Right lobe of liver (tissue), 6 donors: ENCODE data around the gene KCNQ1. TPM values are rescaled to one million over a fixed set of nuclear protein-coding genes. Genes with fewer than 3 reads are reported as not detected.

Experiments used
- ATAC-seq, 4 donors: fragments of 200-7000 bp; cut with Tn5 transposase; one replicate each; pipeline ENCODE4 v1.9.1; 2020; ENCODE audit warnings: mild to moderate bottlenecking in 4 of 4, moderate library complexity in 4 of 4
- DNase-seq, 3 donors: peaks; one replicate each; pipeline ENCODE4 v3.0.0-alpha.2; 2020
- H3K27ac ChIP-seq, 3 donors: fragments of 200-600 bp; one replicate each; pipeline ENCODE4 v1.8.0; 2022
- H3K27me3 ChIP-seq, 2 donors: fragments of 200-600 bp; one replicate each; pipeline ENCODE4 v1.8.0; 2022
- H3K36me3 ChIP-seq, 4 donors: fragments of 200-600 bp; sonication (generic) in 1 of 4; one replicate each; pipeline versions ENCODE4 v1.5.1 to v1.8.0; 2017 to 2022; ENCODE audit warnings: control low read depth in 1 of 4
- H3K4me1 ChIP-seq, 4 donors: fragments of 200-600 bp; sonication (generic) in 1 of 4; one replicate each; pipeline versions ENCODE4 v1.5.1 to v1.8.0; 2017 to 2022; ENCODE audit warnings: control low read depth in 1 of 4
- H3K4me3 ChIP-seq, 3 donors: fragments of 200-600 bp; one replicate each; pipeline ENCODE4 v1.8.0; 2022
- H3K9me3 ChIP-seq, 4 donors: fragments of 200-600 bp; sonication (generic) in 1 of 4; one replicate each; pipeline versions ENCODE4 v1.5.1 to v1.8.0; 2017 to 2022; ENCODE audit warnings: control low read depth in 1 of 4
- POLR2A ChIP-seq: fragments of 450-650 bp; IDR thresholded peaks from one replicate; pipeline ENCODE4 v1.6.1; 2017; ENCODE audit warnings: antibody characterized with exemption, mild to moderate bottlenecking
- WGBS: methylation state at CpG from one replicate; pipeline ENCODE4 v1.1.6; 2018; ENCODE audit warnings: low coverage, low lambda C conversion rate; ENCODE audit not compliant: insufficient coverage; ENCODE audit errors: missing lambda C conversion rate; 5-methylcytosine and 5-hydroxymethylcytosine counted together
- intact Hi-C, 2 donors: fragments of 100-400 bp; cut with DNase I; formaldehyde crosslinking; loops; one replicate each; pipeline versions ENCODE4 v1.11.2 to v1.14.1; 2022
- total RNA-seq, 6 experiments: library from RNA; depleted of rRNA in 2 of 6; stranded (reverse); fragments of >200 nt in 2 of 6; fragmentation: NEBNext Ultra II Directional in 3 of 6; extraction: Animal tissue kit (Norgen Biotek cat#: 25700) in 3 of 6; gene quantifications; one replicate each; pipeline versions ENCODE4 v1.1.0 to v1.2.4, GENCODE V29; 2016 to 2023
- TF ChIP-seq, protein P1 (sequence below), 4 donors: fragments of 200-600 bp in 3 of 4; fragments of 450-650 bp in 1 of 4; IDR thresholded peaks; one replicate each; pipeline versions ENCODE4 v1.5.1 to v1.8.0; 2016 to 2022; ENCODE audit warnings: antibody characterized with exemption in 4 of 4, mild to moderate bottlenecking in 2 of 4
- donor health status: DM: no; HTN: yes; CAD: no.
- donor health status: DM: no; HTN: no; CAD: no.
- donor health status: DM: no; HTN: no; CAD: no.
- donor health status: DM: no; HTN: yes; CAD: no.
- donor health status: DM: no; HTN: yes; CAD: no.

KCNQ1 gene
- total RNA-seq, 6 experiments from 2014 or later = 0.61 to 2.4 (median 1.8) TPM

DNA sequence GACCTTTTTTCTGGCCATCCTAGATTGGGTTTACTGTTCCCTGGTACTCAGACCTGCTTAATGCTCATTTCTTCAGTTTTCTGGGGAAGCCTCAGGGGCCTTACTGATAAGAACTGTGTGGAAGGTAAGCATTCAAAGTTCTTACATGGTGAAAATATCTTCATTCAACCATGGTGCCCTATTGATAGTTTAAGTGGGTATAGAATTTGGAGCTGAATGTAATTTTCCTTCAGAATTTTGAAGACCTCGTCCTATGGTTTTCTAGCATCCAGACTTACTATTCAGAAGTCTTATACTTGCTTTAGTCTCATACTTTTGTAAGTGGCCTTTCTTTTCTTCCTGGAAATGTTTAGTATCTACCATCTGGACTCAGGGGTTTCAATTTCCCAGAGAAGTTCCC lies 365.0 kb downstream of the KCNQ1 start:
- Histone ChIP-seq H3K9me3 (no peaks in the 10 kb centered on the region), H3K27ac (no peak overlapping the region), H3K4me1 (no peaks in the 10 kb centered on the region), H3K36me3 (no peaks in the 10 kb centered on the region), H3K4me3 (no peak overlapping the region), H3K27me3 (no peaks in the 10 kb centered on the region)
- TF ChIP-seq, protein P1, sequence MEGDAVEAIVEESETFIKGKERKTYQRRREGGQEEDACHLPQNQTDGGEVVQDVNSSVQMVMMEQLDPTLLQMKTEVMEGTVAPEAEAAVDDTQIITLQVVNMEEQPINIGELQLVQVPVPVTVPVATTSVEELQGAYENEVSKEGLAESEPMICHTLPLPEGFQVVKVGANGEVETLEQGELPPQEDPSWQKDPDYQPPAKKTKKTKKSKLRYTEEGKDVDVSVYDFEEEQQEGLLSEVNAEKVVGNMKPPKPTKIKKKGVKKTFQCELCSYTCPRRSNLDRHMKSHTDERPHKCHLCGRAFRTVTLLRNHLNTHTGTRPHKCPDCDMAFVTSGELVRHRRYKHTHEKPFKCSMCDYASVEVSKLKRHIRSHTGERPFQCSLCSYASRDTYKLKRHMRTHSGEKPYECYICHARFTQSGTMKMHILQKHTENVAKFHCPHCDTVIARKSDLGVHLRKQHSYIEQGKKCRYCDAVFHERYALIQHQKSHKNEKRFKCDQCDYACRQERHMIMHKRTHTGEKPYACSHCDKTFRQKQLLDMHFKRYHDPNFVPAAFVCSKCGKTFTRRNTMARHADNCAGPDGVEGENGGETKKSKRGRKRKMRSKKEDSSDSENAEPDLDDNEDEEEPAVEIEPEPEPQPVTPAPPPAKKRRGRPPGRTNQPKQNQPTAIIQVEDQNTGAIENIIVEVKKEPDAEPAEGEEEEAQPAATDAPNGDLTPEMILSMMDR (IDR thresholded peaks at IDR 0.05) = no peak
- TF ChIP-seq POLR2A = no peak
- 50% methylated on average over 1 of the region's 1 CpG for WGBS
- intact Hi-C loops = no loop called here
- DNase-seq (no peak), ATAC-seq (no peak)

DNA sequence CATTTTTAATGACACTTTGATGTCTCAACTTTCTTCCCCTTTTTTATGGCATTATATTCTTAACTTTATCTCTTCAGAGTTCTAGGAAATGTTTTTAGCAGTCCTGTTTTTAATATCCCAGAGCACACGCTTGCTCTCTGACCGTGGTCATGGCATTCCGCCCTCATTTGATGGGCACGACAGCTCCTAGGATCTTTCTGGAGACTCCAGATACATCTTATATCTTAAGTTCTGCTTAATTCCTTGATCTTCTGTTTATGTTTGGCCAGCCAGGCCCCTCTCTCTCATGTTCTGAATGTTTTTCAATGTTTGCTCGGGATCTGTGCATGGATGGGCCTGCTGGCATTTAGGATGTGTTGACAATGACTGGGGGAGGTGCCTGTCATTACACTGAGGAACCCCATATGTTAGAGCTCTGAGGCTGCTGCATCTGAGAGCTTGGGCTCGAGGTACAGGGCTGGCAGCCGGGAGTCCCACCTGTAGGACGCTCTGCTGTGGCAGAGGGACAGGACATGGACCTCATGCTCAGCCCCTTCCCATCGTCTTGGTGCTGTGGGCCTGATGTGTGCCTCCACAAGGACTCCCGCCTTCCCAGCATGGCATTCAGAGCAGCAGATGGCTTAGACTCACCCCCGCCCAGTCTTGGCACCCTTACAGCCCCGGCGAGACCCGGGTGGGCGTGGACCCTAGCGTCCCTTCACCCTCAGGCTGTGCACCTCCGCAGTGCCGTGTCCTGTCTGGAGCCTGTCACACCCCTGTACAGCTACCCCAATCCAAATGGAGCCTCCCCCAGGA lies 365.8 kb downstream of the KCNQ1 start:
- H3K4me1 ChIP-seq = no peaks in the 10 kb centered on the region
- TF ChIP-seq, protein P1 (IDR thresholded peaks at IDR 0.05) = no peak
- no peak for TF ChIP-seq POLR2A
- no peaks in the 10 kb centered on the region for H3K36me3 ChIP-seq
- H3K9me3 ChIP-seq = no peaks in the 10 kb centered on the region
- H3K27ac ChIP-seq = no peak overlapping the region
- intact Hi-C loops = no loop called here
- no peaks in the 10 kb centered on the region for H3K27me3 ChIP-seq
- DNase-seq (peak in 2 of 3 donors; percentile 8 to 22), ATAC-seq (no peak)
- H3K4me3 ChIP-seq = no peak overlapping the region
- 60% methylated on average over 16 of the region's 18 CpGs for WGBS

DNA sequence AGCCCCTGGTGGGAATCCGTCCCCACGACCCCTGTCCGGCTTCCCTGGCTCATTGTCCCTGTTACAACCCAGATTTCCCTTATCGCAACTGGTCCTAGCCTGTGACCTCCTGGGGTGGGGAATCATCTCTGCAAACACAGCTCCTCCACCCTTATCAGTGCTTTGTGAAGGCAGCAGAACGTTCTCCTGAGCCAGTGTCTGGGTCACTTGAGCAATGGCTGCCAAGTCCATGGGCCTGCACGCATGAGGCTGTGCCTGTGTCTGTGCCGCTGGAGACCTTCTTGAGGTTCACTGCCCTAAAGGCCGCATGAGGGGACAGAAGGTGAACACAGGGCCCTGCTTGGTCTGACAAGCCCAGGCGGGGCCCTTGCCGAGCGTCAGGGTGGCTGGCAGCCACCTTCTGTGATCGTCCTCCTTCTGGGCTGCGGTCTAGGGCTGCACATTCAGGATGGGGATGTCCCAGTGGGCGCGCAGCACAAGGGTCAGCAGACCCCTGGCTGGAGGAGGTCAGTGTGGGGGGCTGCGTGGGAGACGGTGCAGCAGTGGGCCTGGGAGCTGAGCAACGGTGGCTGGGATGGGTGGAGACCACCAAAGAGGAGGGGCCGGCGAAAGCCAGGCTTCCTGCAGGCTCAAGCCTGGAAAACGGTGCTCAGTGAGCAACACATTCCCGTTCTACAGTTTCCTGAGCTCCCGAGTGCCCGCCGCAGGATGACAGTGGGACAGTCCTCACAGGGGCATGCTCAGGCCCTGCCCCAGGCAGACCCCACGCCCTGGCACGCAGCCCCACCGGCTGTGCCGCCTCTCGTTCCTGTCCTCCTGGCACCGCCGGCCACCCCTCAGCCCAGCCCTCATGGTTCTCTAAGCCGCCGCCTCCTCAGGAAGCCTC lies 366.6 kb downstream of the KCNQ1 start:
- intact Hi-C loops = no loop called here
- ATAC-seq (no peak), DNase-seq (peak in 1 of 3 donors; percentile 49)
- Histone ChIP-seq H3K9me3 (no peaks in the 10 kb centered on the region), H3K27me3 (no peaks in the 10 kb centered on the region), H3K36me3 (no peaks in the 10 kb centered on the region), H3K4me3 (no peak overlapping the region), H3K27ac (no peak overlapping the region), H3K4me1 (no peaks in the 10 kb centered on the region)
- 72% methylated on average over 13 of the region's 34 CpGs for WGBS
- TF ChIP-seq POLR2A = no peak
- TF ChIP-seq, protein P1 (IDR thresholded peaks at IDR 0.05) = no peak

DNA sequence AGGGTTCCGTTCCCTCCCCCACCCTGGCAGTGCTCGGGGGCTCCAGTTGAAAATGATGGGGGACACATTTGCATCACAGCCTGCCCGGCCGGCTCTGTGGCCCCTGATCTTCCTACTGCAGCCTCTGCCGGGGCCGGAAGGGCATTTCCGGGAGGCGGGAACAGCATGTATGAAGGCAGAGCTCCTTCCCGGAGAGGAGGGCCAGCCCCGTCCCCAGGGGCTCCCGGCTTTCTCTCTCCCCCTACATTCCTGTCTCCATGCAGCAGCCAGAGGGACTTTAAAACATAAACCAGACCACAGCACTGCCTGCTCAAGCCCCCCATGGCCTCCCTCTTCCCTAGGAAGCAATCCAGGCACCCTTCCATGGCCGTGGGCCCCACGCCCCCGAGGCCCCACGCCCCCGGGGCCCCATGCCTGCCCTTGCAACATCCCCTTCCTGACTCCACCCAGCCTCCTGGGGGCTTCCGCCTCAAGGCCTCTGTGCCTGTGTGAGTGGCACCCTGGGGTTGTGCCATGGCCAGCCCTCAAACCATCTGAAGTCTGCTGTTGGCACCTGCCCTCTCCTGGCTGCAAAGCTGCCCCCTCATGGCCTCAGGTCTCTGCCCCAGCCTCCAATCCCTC lies 367.7 kb downstream of the KCNQ1 start:
- intact Hi-C loops = no loop called here
- ATAC-seq (peak in 3 of 4 donors; percentile 18 to 21 (median 21)), DNase-seq (peak in 1 of 3 donors; percentile 50)
- H3K4me1 ChIP-seq = no peaks in the 10 kb centered on the region
- WGBS = 19% methylated on average over 16 of the region's 17 CpGs
- H3K27ac ChIP-seq = no peak overlapping the region
- H3K4me3 ChIP-seq = no peak overlapping the region
- H3K27me3 ChIP-seq = no peaks in the 10 kb centered on the region
- no peaks in the 10 kb centered on the region for H3K9me3 ChIP-seq
- no peaks in the 10 kb centered on the region for H3K36me3 ChIP-seq
- no peak for TF ChIP-seq POLR2A
- TF ChIP-seq, protein P1 (IDR thresholded peaks at IDR 0.05) = no peak
